ENCODE data around the gene STX3. TPM values are rescaled to one million over a fixed set of nuclear protein-coding genes. Genes with fewer than 3 reads are reported as not detected.

Gene STX3
- total RNA-seq, 1 experiment from 2014 or later, result 20.4 TPM

- ATAC-seq (no peak), DNase-seq (ENCODE audit: low read depth, low spot score) (no peak)
- no peaks in the 10 kb centered on the region for H3K9me3 ChIP-seq (ENCODE audit: control insufficient read depth in 1 of 2, insufficient read depth in 1 of 2, low read depth in 1 of 2, low read length in 2 of 2)
- intact Hi-C loops (cut with micrococcal nuclease), result loop anchor here (5.0 to 10.0 kb wide), 2 partner anchors 208 to 375 kb away; no protein-coding TSS in a partner anchor
- no TSS peak for BruUV-seq (replicated peaks)
- H2AFZ ChIP-seq (ENCODE audit: low read depth, low read length, poor library complexity, severe bottlenecking), result no peak overlapping the region
- no peak overlapping the region for H3K27ac ChIP-seq (ENCODE audit: low read depth, low read length)
- H3K4me2 ChIP-seq (ENCODE audit: low read length), result no peak overlapping the region
- H4K20me1 ChIP-seq (ENCODE audit: insufficient read depth), result no peaks in the 10 kb centered on the region
- no peaks in the 10 kb centered on the region for H3K36me3 ChIP-seq (ENCODE audit: control insufficient read depth in 1 of 2, insufficient read depth in 2 of 2, low read length in 2 of 2)
- peaks cover 9 to 18% of the 10 kb centered on the region in 2 experiments for H3K4me1 ChIP-seq (ENCODE audit: control insufficient read depth in 1 of 2, insufficient read depth in 2 of 2, low read length in 2 of 2)
- peaks cover 92% of the 10 kb centered on the region for H3K79me2 ChIP-seq (ENCODE audit: insufficient read depth, low read length)
- ChIA-PET POLR2A (no interaction called here), RAD21 (ENCODE audit: low non-redundant PET in 1 of 2, low total read pairs in 2 of 2, uncharacterized antibody in 2 of 2, unreplicated experiment in 2 of 2) (interaction anchor here in 1 of 2 experiments (1.0 kb wide), 1 partner anchor 27 kb away, joined by 3 read pairs; no protein-coding TSS in a partner anchor), CTCF (no interaction called here)
- no peaks in the 10 kb centered on the region for H3K9me2 ChIP-seq (ENCODE audit: insufficient read depth)
- H3K4me3 ChIP-seq (replicated peaks in 1 of 2; ENCODE audit: low read depth in 1 of 2, low read length in 2 of 2), result no peak overlapping the region
- TF ChIP-seq EZH2 (IDR thresholded peaks at IDR 0.05) (no peak), REST (IDR thresholded peaks at IDR 0.05; ENCODE audit: low read depth) (no peak), MAX (IDR thresholded peaks at IDR 0.05) (no peak), ZBTB33 (IDR thresholded peaks at IDR 0.05; ENCODE audit: extremely low read depth, insufficient replicate concordance, low read length) (no peak), RAD21 (IDR thresholded peaks at IDR 0.05; ENCODE audit: low read depth) (no peak), EZH2phosphoT487 (IDR thresholded peaks at IDR 0.05; ENCODE audit: borderline replicate concordance) (no peak), ZNF274 (IDR thresholded peaks at IDR 0.05; ENCODE audit: low read depth, low read length) (no peak), SP1 (IDR thresholded peaks at IDR 0.05; ENCODE audit: low read depth) (no peak), CEBPB (IDR thresholded peaks at IDR 0.05; ENCODE audit: low read depth) (no peak), CTCF (IDR thresholded peaks at IDR 0.05 in 2 of 3, conservative IDR thresholded peaks at IDR 0.05 in 1 of 3; ENCODE audit: borderline replicate concordance in 1 of 3, insufficient read depth in 1 of 3, low read depth in 2 of 3, low read length in 2 of 3) (no peak), SIN3A (IDR thresholded peaks at IDR 0.05; ENCODE audit: low read depth) (no peak)
- no peak overlapping the region for H3K9ac ChIP-seq (ENCODE audit: low read length)
- H3K27me3 ChIP-seq (ENCODE audit: insufficient read depth, low read length), result no peaks in the 10 kb centered on the region
Observed at GRCh38 chr11:59759900-59760299, 4.7 kb downstream of the STX3 start.
